NCI-H345 treated with DMSO at 0.1 percent for 48 hours (cell line): ENCODE results near the gene PADI1.
A peak's percentile ranks its signal among the peaks of the same experiment; 100 is the strongest.
"Not testable (repeated sequence)": the region's sequence is repeated elsewhere in the genome, so short reads cannot be mapped to it uniquely, and the experiment has no call there.

Experiments
- DNase-seq: peaks from one replicate; lab custom pipeline; 2025; ENCODE audit not compliant: unreplicated experiment; lab: John Stamatoyannopoulos, UW

Gene PADI1

GRCh38 chr1:17239420-17239819 is 34.5 kb downstream of the PADI1 start:
- DNase-seq = peak; percentile 48

- DNase-seq = not testable (repeated sequence)
These were observed 36.3 kb downstream of the PADI1 start for GRCh38 chr1:17241011-17241779.

GRCh38 chr1:17241780-17242074 is 36.8 kb downstream of the PADI1 start:
- not testable (repeated sequence) for DNase-seq

GRCh38 chr1:17243274-17243673 is 38.3 kb downstream of the PADI1 start:
- DNase-seq = no peak

GRCh38 chr1:17244821-17245740 is 40.2 kb downstream of the PADI1 start:
- DNase-seq = no peak

- no peak for DNase-seq
These were observed 40.9 kb downstream of the PADI1 start for GRCh38 chr1:17245816-17246325.

- no peak for DNase-seq
These were observed 42.0 kb downstream of the PADI1 start for GRCh38 chr1:17246971-17247370.

- DNase-seq = no peak
These were observed 43.9 kb downstream of the PADI1 start, which contains the start of gene PADI3 for GRCh38 chr1:17248781-17249180. TSS of gene PADI3 (plus strand) at chr1:17249098. CDS start at chr1:17249138, 40 bp downstream.

- DNase-seq = no peak
These were observed 45.7 kb downstream of the PADI1 start for GRCh38 chr1:17250601-17251000.

GRCh38 chr1:17251246-17251645 is 46.3 kb downstream of the PADI1 start:
- DNase-seq = no peak

- no peak for DNase-seq
These were observed 46.9 kb downstream of the PADI1 start for GRCh38 chr1:17251701-17252376.

GRCh38 chr1:17255336-17255735 is 50.4 kb downstream of the PADI1 start:
- DNase-seq = no peak

- DNase-seq = no peak
These were observed 53.3 kb downstream of the PADI1 start for GRCh38 chr1:17258116-17258757.

GRCh38 chr1:17258758-17259130 is 53.8 kb downstream of the PADI1 start:
- no peak for DNase-seq

- DNase-seq = no peak
These were observed 54.4 kb downstream of the PADI1 start for GRCh38 chr1:17259233-17259873.

GRCh38 chr1:17260264-17260663 is 55.3 kb downstream of the PADI1 start:
- DNase-seq = no peak

- no peak for DNase-seq
These were observed 55.8 kb downstream of the PADI1 start for GRCh38 chr1:17260738-17261137.

GRCh38 chr1:17263936-17264335 is 59.0 kb downstream of the PADI1 start:
- no peak for DNase-seq

- no peak for DNase-seq
These were observed 59.5 kb downstream of the PADI1 start for GRCh38 chr1:17264470-17264869.

GRCh38 chr1:17265162-17265561 is 60.2 kb downstream of the PADI1 start:
- DNase-seq = no peak
